GM19372 (cell line): ENCODE results near the gene MOB3A.

Experiments used
- ATAC-seq: cut with Tn5 transposase; IDR thresholded peaks from one replicate; pipeline ENCODE4 v1.9.1; 2021; ENCODE audit warnings: mild to moderate bottlenecking, low read depth, moderate library complexity; ENCODE audit not compliant: unreplicated experiment

The MOB3A gene

GRCh38 chr19:2126879-2127518 lies 30.9 kb upstream of the MOB3A start:
- ATAC-seq: no peak

DNA sequence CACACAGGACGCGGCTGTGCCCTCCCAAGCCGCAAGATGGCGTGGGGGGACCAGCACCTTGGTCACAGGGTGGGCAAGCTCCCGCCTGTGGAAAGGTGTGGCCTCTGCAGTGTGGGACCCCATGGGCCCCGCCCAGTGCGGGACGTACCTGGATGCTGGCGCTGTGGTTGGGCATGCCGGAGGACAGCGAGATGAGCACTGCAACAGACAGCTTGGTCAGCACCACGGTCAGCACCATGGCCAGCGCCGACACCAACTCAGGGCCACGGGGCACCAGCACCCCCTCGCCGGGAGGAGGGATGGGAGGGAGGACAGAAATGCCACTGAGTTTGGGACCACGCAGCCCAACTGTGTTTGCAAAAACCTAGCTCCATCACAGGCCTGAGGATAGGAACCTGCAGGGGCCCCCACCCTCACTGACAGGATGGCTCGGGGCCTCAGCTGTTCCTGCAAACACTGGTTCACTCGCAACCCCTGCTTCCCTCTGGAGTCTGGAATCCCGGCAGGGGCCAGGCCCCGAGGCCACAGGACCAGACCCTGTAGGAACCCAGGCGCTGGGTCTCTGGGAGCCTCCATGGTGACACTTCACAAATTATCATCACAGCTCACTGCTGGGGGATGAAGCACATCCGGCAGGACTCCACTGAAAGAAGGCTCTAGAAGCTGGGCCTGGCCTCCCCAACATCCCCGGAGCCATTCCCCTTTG lies 27.7 kb upstream of the MOB3A start:
- ATAC-seq: no peak

DNA sequence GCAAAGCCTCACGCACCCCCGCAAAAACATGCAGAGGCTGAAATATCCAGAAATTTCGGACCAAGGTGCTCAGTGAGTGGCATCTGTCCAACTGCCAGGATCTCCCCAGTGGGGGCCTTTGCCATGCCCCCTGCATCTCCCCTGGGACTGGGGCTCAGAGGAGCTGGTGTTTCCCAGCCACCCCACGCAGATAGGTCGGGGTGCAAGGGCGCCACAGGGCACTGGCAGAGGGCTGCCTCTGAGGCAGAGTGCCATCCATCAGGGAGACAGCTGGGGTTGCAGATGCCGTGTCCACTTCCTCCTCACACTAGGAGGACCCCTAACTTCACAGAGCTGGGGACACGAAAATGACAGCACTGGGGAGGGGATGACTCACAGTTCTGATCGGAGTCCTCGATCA lies 26.9 kb upstream of the MOB3A start:
- ATAC-seq: no peak

DNA sequence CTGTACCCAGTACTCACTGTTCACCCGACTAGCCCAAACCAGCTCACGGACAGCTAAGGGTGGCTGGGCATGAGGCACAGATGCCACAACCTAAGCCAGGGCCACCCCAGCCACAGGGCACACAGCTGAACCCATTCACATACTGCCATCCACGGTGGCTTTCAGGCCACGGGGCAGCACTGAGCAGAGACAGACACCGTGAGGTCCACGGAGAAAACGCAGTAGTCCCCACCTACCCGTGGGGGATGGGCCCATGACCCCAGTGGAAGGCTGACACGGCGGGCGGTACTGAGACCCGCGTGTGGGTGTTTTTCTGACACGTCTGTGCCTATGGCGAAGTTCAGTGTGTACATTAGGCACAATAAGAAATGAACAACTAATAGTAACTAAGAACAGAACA lies 26.1 kb upstream of the MOB3A start:
- no peak for ATAC-seq

GRCh38 chr19:2121416-2122051 lies 25.4 kb upstream of the MOB3A start:
- no peak for ATAC-seq

DNA sequence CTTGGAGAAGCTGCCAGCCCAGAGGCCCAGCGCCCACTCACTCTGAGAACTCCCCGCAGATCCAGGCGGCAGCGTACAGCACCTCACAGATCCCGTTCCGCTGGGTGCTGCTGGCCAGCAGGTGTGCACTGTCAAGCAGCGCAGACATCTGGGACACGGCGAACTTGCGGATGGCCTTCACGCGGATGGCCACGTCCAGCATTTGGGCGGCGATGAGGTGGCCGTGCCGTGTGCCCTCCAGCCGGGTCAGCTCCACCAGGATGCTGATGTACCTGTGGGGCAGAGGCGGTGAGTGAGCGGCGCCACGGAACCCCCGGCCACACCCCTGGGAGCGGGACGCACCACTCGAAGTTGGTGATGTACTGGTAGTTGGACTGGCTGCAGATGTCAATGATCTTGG lies 24.7 kb upstream of the MOB3A start:
- ATAC-seq: no peak

- no peak for ATAC-seq
These were observed 24.0 kb upstream of the MOB3A start for GRCh38 chr19:2119921-2120785.

DNA sequence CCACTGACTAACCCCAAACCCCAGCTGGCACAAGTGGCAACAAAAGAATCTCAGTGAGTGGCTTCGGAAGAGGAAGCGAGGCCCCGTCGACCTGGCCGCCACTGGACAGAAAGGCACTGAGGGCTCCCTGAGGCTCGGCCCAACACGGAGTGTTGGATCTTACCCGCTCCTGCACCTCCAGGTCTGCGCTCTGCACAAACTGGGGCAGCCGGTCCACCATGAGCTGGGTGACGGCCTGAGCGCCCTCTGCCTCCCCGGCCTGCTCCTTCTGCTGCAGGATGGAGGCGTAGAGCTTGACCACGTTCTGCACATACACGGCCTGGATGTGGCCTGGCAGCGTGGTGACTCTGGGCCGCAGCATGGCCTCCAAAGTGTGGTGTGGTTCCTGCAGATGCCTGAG lies 22.3 kb upstream of the MOB3A start:
- no peak for ATAC-seq

DNA sequence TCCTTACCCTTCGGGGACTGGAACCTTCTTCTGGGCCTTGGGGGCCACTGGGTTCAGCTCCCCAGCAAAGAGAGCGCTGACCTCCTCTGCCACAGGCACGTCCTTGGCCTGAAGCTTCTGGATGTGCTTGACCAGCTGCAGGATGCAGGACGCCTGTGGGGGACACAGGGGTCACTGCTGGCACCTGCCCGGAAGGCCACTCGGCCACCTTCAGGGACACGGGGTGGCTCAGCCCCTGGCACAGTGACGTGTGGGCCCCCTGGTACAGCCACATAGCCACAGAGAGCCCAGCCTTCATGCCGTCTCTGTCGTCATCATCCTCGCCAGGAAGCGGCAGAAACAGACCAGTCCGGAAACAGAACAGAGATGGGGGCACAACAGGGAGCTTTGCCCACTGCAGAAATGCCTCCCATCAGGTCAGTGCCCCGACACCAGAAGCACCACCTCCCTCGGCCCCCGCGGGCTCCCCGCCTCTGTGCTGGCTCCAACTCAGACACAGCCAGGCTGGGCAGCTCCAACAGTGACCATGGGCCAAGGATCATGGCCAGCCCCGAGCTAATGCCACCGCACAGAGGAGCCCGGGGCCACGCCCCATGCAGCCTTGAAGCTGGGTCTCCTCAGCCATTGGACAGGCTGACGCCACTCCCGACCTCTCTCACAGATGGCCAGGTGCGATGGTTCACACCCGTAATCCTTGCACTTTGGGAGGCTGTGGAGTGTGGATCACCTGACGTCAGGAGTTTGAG lies 21.3 kb upstream of the MOB3A start:
- ATAC-seq: no peak

- no peak for ATAC-seq
These were observed 20.4 kb upstream of the MOB3A start for GRCh38 chr19:2116507-2116906.

DNA sequence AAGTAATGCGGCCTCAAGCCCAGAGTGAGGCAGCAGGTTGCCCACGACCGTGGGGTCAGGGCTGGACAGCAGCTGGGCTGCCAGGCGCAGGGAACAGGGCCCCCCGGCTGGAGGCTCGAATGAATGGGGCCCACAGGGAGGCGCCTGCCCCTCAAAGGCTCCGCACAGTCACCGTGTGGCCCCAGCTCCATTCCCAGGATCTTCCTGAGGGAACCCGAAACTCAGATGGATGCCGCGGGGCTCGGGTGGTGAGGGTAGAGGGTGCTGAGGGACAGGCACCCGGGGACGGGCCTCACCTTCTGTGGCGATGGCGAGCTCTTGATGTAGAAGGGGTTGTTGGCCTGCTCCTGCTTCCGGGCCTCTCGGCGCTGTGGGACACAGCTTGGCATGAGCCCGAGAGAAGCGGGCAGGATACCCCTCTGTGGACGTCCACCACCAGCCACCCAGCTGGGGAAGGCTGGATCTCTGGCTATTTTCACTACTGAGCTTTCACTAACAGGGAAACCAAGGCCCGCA lies 19.8 kb upstream of the MOB3A start:
- no peak for ATAC-seq

- ATAC-seq: no peak
These were observed 19.2 kb upstream of the MOB3A start for GRCh38 chr19:2115324-2115723.

GRCh38 chr19:2114821-2115220 lies 18.7 kb upstream of the MOB3A start:
- no peak for ATAC-seq

- no peak for ATAC-seq
These were observed 18.1 kb upstream of the MOB3A start for GRCh38 chr19:2114218-2114617.

GRCh38 chr19:2113439-2114211 lies 17.5 kb upstream of the MOB3A start:
- ATAC-seq: no peak

DNA sequence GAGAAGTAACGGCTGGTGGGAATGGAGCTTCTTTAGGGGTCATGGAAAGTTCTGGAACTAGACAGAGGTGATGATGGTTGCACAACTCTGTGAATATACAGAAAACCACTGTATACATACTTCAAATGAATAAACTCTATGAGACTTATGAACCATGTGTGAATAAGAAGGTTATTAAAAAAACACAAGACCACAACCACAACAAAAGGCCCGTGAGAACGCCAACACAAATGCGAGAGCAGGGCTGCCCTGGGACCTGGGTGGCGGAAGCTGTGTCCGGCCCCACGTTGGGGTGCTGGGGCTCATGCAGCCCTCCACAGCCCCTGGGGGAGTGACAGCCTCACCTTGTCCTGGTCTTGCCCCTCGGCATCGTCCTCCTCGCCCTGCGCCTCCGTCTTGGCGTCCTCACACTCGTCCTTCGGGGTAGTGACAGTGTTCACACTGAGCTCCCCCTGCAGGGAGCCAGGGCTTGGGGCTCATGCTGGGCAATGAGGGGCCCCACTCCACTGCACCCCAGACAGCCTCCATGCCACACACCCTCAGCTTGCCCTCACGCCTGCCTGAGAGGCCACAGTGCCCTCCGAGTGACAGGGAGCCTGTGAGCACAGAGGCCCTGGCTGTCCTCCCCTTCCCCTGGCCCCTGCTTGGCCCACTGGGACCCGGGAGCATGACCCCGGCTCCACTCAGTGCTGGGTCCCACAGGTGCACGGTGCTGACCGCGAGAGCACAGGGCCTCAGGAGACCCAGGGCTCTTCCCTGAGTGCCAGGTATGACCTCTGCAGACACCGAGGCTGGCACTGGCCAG lies 16.6 kb upstream of the MOB3A start:
- ATAC-seq: no peak

- no peak for ATAC-seq
These were observed 15.8 kb upstream of the MOB3A start for GRCh38 chr19:2111886-2112285.

DNA sequence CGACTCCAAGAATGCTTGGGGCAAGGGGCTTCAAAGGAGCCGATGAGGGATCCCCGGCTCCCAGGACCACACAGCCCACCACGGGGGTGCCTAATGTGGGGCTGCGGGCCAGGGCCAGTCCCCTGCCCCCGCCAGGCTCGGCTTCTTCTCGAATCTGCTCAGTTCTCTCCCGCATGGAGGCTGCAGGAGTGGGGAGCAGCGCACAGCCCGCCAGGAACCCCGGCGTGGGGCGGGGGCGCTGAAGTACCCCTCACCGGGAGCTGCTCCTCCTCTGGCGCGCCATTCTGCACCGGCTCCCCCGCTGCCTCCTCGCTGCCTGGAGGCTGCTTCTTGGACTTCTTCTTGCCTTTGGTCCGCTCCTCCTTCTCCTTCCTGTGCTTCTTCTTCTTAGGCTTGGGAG lies 15.3 kb upstream of the MOB3A start:
- no peak for ATAC-seq

GRCh38 chr19:2110822-2111221 lies 14.7 kb upstream of the MOB3A start:
- no peak for ATAC-seq
